ENCODE data around the gene MTIF2. TPM values are rescaled to one million over a fixed set of nuclear protein-coding genes. Genes with fewer than 3 reads are reported as not detected.
A peak's percentile ranks its signal among the peaks of the same experiment; 100 is the strongest.

MTIF2 gene
- polyA plus RNA-seq, 3 donors: 8.1 to 12.5 (median 11.7) TPM

- Histone ChIP-seq H3K4me1 (ENCODE audit: control insufficient read depth in 1 of 2, insufficient read depth in 2 of 2, low read length in 2 of 2) (peaks cover 22 to 34% of the 10 kb centered on the region in 2 donors), H3K27ac (ENCODE audit: low read depth in 1 of 2, low read length in 2 of 2) (peak overlapping the region; percentile 72 to 93), H3K9me3 (replicated peaks in 1 of 2; ENCODE audit: control insufficient read depth in 1 of 2, insufficient read depth in 1 of 2, low read length in 2 of 2) (no peaks in the 10 kb centered on the region), H3K36me3 (replicated peaks in 1 of 2; ENCODE audit: control insufficient read depth in 1 of 2, insufficient read depth in 2 of 2, low read length in 2 of 2) (peaks cover 34 to 43% of the 10 kb centered on the region in 2 donors), H3K4me2 (replicated peaks; ENCODE audit: extremely low read depth, low read length, poor library complexity, severe bottlenecking) (peak overlapping the region; percentile 95), H3K9ac (ENCODE audit: insufficient read depth, low read length, poor library complexity, severe bottlenecking) (peak overlapping the region; percentile 88), H3K27me3 (ENCODE audit: control insufficient read depth in 2 of 2, insufficient read depth in 2 of 2, low read length in 2 of 2) (no peaks in the 10 kb centered on the region), H2AFZ (ENCODE audit: insufficient read depth, low read depth, low read length, poor library complexity, severe bottlenecking) (peak overlapping the region; percentile 90), H3K4me3 (replicated peaks in 1 of 3; ENCODE audit: low read depth in 2 of 3, low read length in 3 of 3) (peak overlapping the region; percentile 59 to 86 (median 84)), H4K20me1 (ENCODE audit: insufficient read depth, low read length) (peaks cover 28% of the 10 kb centered on the region), H3K79me2 (ENCODE audit: insufficient read depth, low read length) (peaks cover 49% of the 10 kb centered on the region)
- no peak for TF ChIP-seq CTCF (IDR thresholded peaks at IDR 0.05)
- intact Hi-C loops (cut with micrococcal nuclease): loop anchor here in 1 of 2 donors (5.0 to 10.0 kb wide), 2 partner anchors 382 to 511 kb away; partner anchors contain the start of genes EML6 and PPP4R3B
- Mint-ChIP-seq H3K27ac (peak overlapping the region; percentile 91 to 99 (median 97)), H3K4me3 (peak overlapping the region; percentile 100), H3K36me3 (peaks cover 27 to 48% of the 10 kb centered on the region in 2 donors), H3K27me3 (ENCODE audit: low read depth in 3 of 3) (no peaks in the 10 kb centered on the region), H3K9me3 (no peaks in the 10 kb centered on the region), H3K4me1 (peaks cover 28% of the 10 kb centered on the region)
- peak; percentile 12 to 54 (median 18) for DNase-seq
- WGBS (ENCODE audit: insufficient coverage): 7% methylated on average over 27 of the region's 33 CpGs
These were observed 36.0 kb downstream of the MTIF2 start for GRCh38 chr2:55232863-55233657.

- H3K79me2 ChIP-seq (ENCODE audit: insufficient read depth, low read length): peaks cover 49% of the 10 kb centered on the region
- H2AFZ ChIP-seq (ENCODE audit: insufficient read depth, low read depth, low read length, poor library complexity, severe bottlenecking): peak within 1 kb of the TSS; percentile 90
- H3K4me3 Mint-ChIP-seq: peak within 1 kb of the TSS; percentile 100
- WGBS (ENCODE audit: insufficient coverage): 1% methylated on average over 25 of the region's 37 CpGs
- peak within 1 kb of the TSS; percentile 95 for H3K4me2 ChIP-seq (replicated peaks; ENCODE audit: extremely low read depth, low read length, poor library complexity, severe bottlenecking)
- peaks cover 30 to 42% of the 10 kb centered on the region in 2 donors for H3K4me1 ChIP-seq (ENCODE audit: control insufficient read depth in 1 of 2, insufficient read depth in 2 of 2, low read length in 2 of 2)
- intact Hi-C loops (cut with micrococcal nuclease): loop anchor here in 1 of 2 donors (5.0 to 10.0 kb wide), 2 partner anchors 383 to 510 kb away; partner anchors contain the start of genes EML6 and PPP4R3B
- peaks cover 28% of the 10 kb centered on the region for H4K20me1 ChIP-seq (ENCODE audit: insufficient read depth, low read length)
- peak within 1 kb of the TSS; percentile 91 to 99 (median 97) for H3K27ac Mint-ChIP-seq
- peaks cover 25 to 40% of the 10 kb centered on the region in 2 donors for H3K36me3 Mint-ChIP-seq
- H3K4me1 Mint-ChIP-seq: peaks cover 35% of the 10 kb centered on the region
- H3K4me3 ChIP-seq (replicated peaks in 1 of 3; ENCODE audit: low read depth in 2 of 3, low read length in 3 of 3): peak within 1 kb of the TSS; percentile 59 to 86 (median 84)
- H3K27me3 Mint-ChIP-seq (ENCODE audit: low read depth in 3 of 3): no peaks in the 10 kb centered on the region
- DNase-seq: peak; percentile 85 to 90 (median 89)
- H3K36me3 ChIP-seq (replicated peaks in 1 of 2; ENCODE audit: control insufficient read depth in 1 of 2, insufficient read depth in 2 of 2, low read length in 2 of 2): peaks cover 32 to 38% of the 10 kb centered on the region in 2 donors
- peak within 1 kb of the TSS; percentile 88 for H3K9ac ChIP-seq (ENCODE audit: insufficient read depth, low read length, poor library complexity, severe bottlenecking)
- H3K27me3 ChIP-seq (ENCODE audit: control insufficient read depth in 2 of 2, insufficient read depth in 2 of 2, low read length in 2 of 2): no peaks in the 10 kb centered on the region
- no peaks in the 10 kb centered on the region for H3K9me3 Mint-ChIP-seq
- H3K9me3 ChIP-seq (replicated peaks in 1 of 2; ENCODE audit: control insufficient read depth in 1 of 2, insufficient read depth in 1 of 2, low read length in 2 of 2): no peaks in the 10 kb centered on the region
- peak within 1 kb of the TSS; percentile 72 to 93 for H3K27ac ChIP-seq (ENCODE audit: low read depth in 1 of 2, low read length in 2 of 2)
- TF ChIP-seq CTCF (IDR thresholded peaks at IDR 0.05): no peak
These were observed 36.8 kb downstream of the MTIF2 start, which contains the start of the genes CLHC1 and RPS27A for GRCh38 chr2:55232084-55232862. Gene CLHC1 (minus strand): TSS chr2:55232293. CDS start chr2:55222411, 9,882 bp downstream. Gene RPS27A (plus strand): TSS chr2:55232688. CDS start chr2:55232825, 137 bp downstream.
